K562 (cell line): ENCODE measurements around the gene MFAP3. TPM values are rescaled to one million over a fixed set of nuclear protein-coding genes. Genes with fewer than 3 reads are reported as not detected.
A peak's percentile ranks its signal among the peaks of the same experiment; 100 is the strongest.

Source experiments
- ATAC-seq: fragments of 200-7000 bp; cut with Tn5 transposase; 3 replicates; pipeline ENCODE4 v1.9.1; 2020; ENCODE audit warnings: moderate library complexity
- BruUV-seq: library from RNA; stranded (reverse); fragments of 400-500 nt; replicated peaks from 2 replicates; lab custom pipeline; 2021; lab: Mats Ljungman, UMichigan
- CTCF ChIA-PET: fragments of 300-600 bp; formaldehyde crosslinking; extraction: SDS; loops from one replicate; lab custom pipeline; 2021; ENCODE audit warnings: low intra/inter-chr PET ratio; lab: Yijun Ruan, JAX
- POLR2A ChIA-PET: fragments of 300-600, 350-650 bp; sonication (Branson Sonifier 250); formaldehyde crosslinking; extraction: SDS; loops from one replicate; lab custom pipeline; 2021; ENCODE audit warnings: antibody characterized with exemption, inconsistent platforms; lab: Yijun Ruan, JAX
- DNase-seq, 4 experiments: peaks; one replicate each; pipeline versions ENCODE4 v3.0.0 to v3.0.0-alpha.2; 2011 to 2018; ENCODE audit warnings: low spot score in 3 of 4, mixed read lengths in 3 of 4; ENCODE audit errors: extremely low read depth in 1 of 4
- FAIRE-seq: peaks from 2 replicates; lab custom pipeline; 2011; peaks lifted over from hg19 to GRCh38; lab: Jason Lieb, UNC
- H2AFZ ChIP-seq: 2 replicates; pipeline ENCODE4 v1.6.0; 2011; ENCODE audit warnings: low read depth, low read length, control low read depth, inconsistent platforms
- H3K27ac ChIP-seq: fragments of 200-600 bp; 3 replicates; pipeline ENCODE4 v1.8.0; 2011; ENCODE audit warnings: low read depth, mild to moderate bottlenecking, control low read depth, inconsistent platforms, low read length, moderate library complexity, mixed read lengths; ENCODE audit errors: extremely low read depth
- H3K27me3 ChIP-seq, 2 experiments: fragments of 300-600 bp in 1 of 2; 2 replicates in 1 of 2; 3 replicates in 1 of 2; pipeline versions ENCODE4 v1.6.0 to v1.8.0; 2011; ENCODE audit warnings: inconsistent platforms in 2 of 2, low read length in 2 of 2, mild to moderate bottlenecking in 1 of 2, mixed read lengths in 1 of 2, moderate library complexity in 1 of 2; ENCODE audit not compliant: control insufficient read depth in 2 of 2, insufficient read depth in 2 of 2
- H3K36me3 ChIP-seq: fragments of 300-600 bp; 3 replicates; pipeline ENCODE4 v1.8.0; 2011; ENCODE audit warnings: mild to moderate bottlenecking, low read length, inconsistent platforms; ENCODE audit not compliant: control insufficient read depth, insufficient read depth
- H3K4me1 ChIP-seq, 2 experiments: fragments of 200-600 bp in 1 of 2; replicated peaks in 1 of 2; 2 replicates in 1 of 2; 3 replicates in 1 of 2; pipeline versions ENCODE4 v1.5.1 to v1.8.0; 2011; ENCODE audit warnings: inconsistent platforms in 2 of 2, low read length in 2 of 2, mild to moderate bottlenecking in 1 of 2, mixed read lengths in 1 of 2, moderate library complexity in 1 of 2; ENCODE audit not compliant: control insufficient read depth in 2 of 2, insufficient read depth in 2 of 2
- H3K4me2 ChIP-seq: 2 replicates; pipeline ENCODE4 v1.6.1; 2011; ENCODE audit warnings: low read length, control low read depth, inconsistent platforms, mixed read lengths; ENCODE audit not compliant: insufficient read depth
- H3K4me3 ChIP-seq: fragments of 200-600 bp; sonication (generic), shearing (Covaris generic); 2 replicates; pipeline ENCODE4 v1.5.1; 2016; ENCODE audit warnings: control low read depth, inconsistent platforms
- H3K79me2 ChIP-seq: fragments of 200-600 bp; 3 replicates; pipeline ENCODE4 v1.8.0; 2011; ENCODE audit warnings: low read length, inconsistent platforms; ENCODE audit not compliant: control insufficient read depth, insufficient read depth
- H3K9ac ChIP-seq, 2 experiments: 2 replicates each; pipeline versions ENCODE4 v1.6.0 to v1.6.1; 2011; ENCODE audit warnings: low read depth in 2 of 2, low read length in 2 of 2, control low read depth in 1 of 2, inconsistent platforms in 1 of 2, mild to moderate bottlenecking in 1 of 2, mixed read lengths in 1 of 2; ENCODE audit not compliant: insufficient read depth in 1 of 2
- H3K9me1 ChIP-seq: one replicate; pipeline ENCODE4 v1.6.0; 2011; ENCODE audit warnings: inconsistent platforms, mild to moderate bottlenecking, low read length, moderate library complexity; ENCODE audit not compliant: control insufficient read depth, insufficient read depth
- H3K9me3 ChIP-seq: replicated peaks from 2 replicates; pipeline ENCODE4 v1.5.1; 2011; ENCODE audit warnings: low read depth, low read length, inconsistent platforms; ENCODE audit not compliant: control insufficient read depth, insufficient read depth
- H4K20me1 ChIP-seq: replicated peaks from 2 replicates; pipeline ENCODE4 v1.6.1; 2011; ENCODE audit warnings: low read length, inconsistent platforms, mixed read lengths; ENCODE audit not compliant: control insufficient read depth, insufficient read depth
- CREBBP ChIP-seq: IDR thresholded peaks from one replicate; pipeline ENCODE4 v1.6.1; 2012; ENCODE audit warnings: low read depth, mild to moderate bottlenecking, control low read depth, inconsistent platforms, low read length
- DDX20 ChIP-seq: fragments of 450-650 bp; IDR thresholded peaks from 2 replicates; pipeline ENCODE4 v1.6.1; 2016; ENCODE audit warnings: missing genetic modification characterization, low read depth, mild to moderate bottlenecking, missing compliant biosample characterization, moderate library complexity
- DNMT1 ChIP-seq: fragments of 450-650 bp; IDR thresholded peaks from 2 replicates; pipeline ENCODE4 v1.6.1; 2016; ENCODE audit warnings: antibody characterized with exemption, mild to moderate bottlenecking
- HMG20A ChIP-seq: fragments of 450-650 bp; formaldehyde crosslinking; conservative IDR thresholded peaks from 2 replicates; pipeline ENCODE4 v1.4.0; 2020; ENCODE audit warnings: mild to moderate bottlenecking, mixed read lengths
- JUND ChIP-seq, 2 experiments: IDR thresholded peaks; 2 replicates in 1 of 2; 3 replicates in 1 of 2; pipeline ENCODE4 v1.6.1; 2011; ENCODE audit warnings: borderline replicate concordance in 2 of 2, low read depth in 2 of 2, low read length in 2 of 2, improper control_type of control experiment in 1 of 2, missing biosample characterization in 1 of 2, missing genetic modification characterization in 1 of 2, missing genetic modification reagents in 1 of 2
- KDM4B ChIP-seq, 2 experiments: fragments of 450-650 bp in 1 of 2; sonication (generic) in 1 of 2; IDR thresholded peaks; 2 replicates each; pipeline ENCODE4 v1.6.1; 2016 to 2017; ENCODE audit warnings: borderline replicate concordance in 2 of 2, antibody characterized with exemption in 1 of 2, low read depth in 1 of 2, mild to moderate bottlenecking in 1 of 2
- NFIC ChIP-seq: fragments of 450-650 bp; IDR thresholded peaks from 2 replicates; pipeline ENCODE4 v1.6.1; 2017; ENCODE audit warnings: mild to moderate bottlenecking, inconsistent platforms
- PCBP2 ChIP-seq: fragments of 200-400 bp; formaldehyde crosslinking; IDR thresholded peaks from 2 replicates; pipeline ENCODE4 v1.6.1; 2018; ENCODE audit warnings: low read length, low read depth, mild to moderate bottlenecking, moderate library complexity; ENCODE audit not compliant: poor library complexity, severe bottlenecking
- SAFB2 ChIP-seq: fragments of 200-400 bp; formaldehyde crosslinking; IDR thresholded peaks from 2 replicates; pipeline ENCODE4 v1.6.1; 2018; ENCODE audit warnings: borderline replicate concordance, low read length, low read depth, moderate library complexity; ENCODE audit not compliant: severe bottlenecking
- TAF7 ChIP-seq: fragments of 450-650 bp; IDR thresholded peaks from 2 replicates; pipeline ENCODE4 v1.6.1; 2016; ENCODE audit warnings: missing genetic modification characterization, missing compliant biosample characterization
- ZBTB43 ChIP-seq: sonication (generic); formaldehyde crosslinking; IDR thresholded peaks from 2 replicates; pipeline ENCODE4 v1.8.0; 2023; ENCODE audit warnings: mild to moderate bottlenecking, missing genetic modification reagents
- ZNF124 ChIP-seq: sonication (generic); formaldehyde crosslinking; IDR thresholded peaks from 2 replicates; pipeline ENCODE4 v1.8.1; 2022; ENCODE audit warnings: missing genetic modification reagents
- WGBS: fragments of 100-300 bp; shearing (Covaris generic); methylation state at CpG from one replicate; pipeline ENCODE4 v1.1.6; 2016; ENCODE audit warnings: low coverage, mixed read lengths; ENCODE audit not compliant: insufficient coverage; ENCODE audit errors: missing lambda C conversion rate; 5-methylcytosine and 5-hydroxymethylcytosine counted together
- in situ Hi-C: fragments of 300-500 bp; cut with MboI; formaldehyde crosslinking; loops from 4 replicates; pipeline ENCODE4 v1.15.0; 2018; ENCODE audit warnings: inconsistent platforms, mixed read lengths
- intact Hi-C: fragments of 100-400 bp; cut with micrococcal nuclease; formaldehyde crosslinking; loops from 2 replicates; pipeline ENCODE4 v1.14.2; 2022
- polyA plus RNA-seq, 8 experiments: library from polyadenylated mRNA; depleted of rRNA in 4 of 8; stranded (reverse) in 5 of 8; unstranded in 3 of 8; fragments of >200 nt; fragmentation: Nextera tagmentation in 2 of 8; fragmentation: Illumina TruSeq in 1 of 8; extraction: Ambion mirVana in 2 of 8; extraction: Trizol in 1 of 8; gene quantifications; 2 replicates each; pipeline versions ENCODE4 v1.2.1 to v1.2.3, GENCODE V29; 2011 to 2014; ENCODE audit warnings: inconsistent platforms in 1 of 8, missing spikeins in 1 of 8
- total RNA-seq, 7 experiments: library from RNA; depleted of rRNA in 6 of 7; stranded (reverse); fragments of >200 nt in 6 of 7; fragmentation: Illumina TruSeq in 2 of 7; extraction: Trizol in 2 of 7; gene quantifications; 2 replicates each; pipeline versions ENCODE4 v1.2.1 to v1.2.3, GENCODE V29; 2011 to 2021; ENCODE audit warnings: low replicate concordance in 1 of 7
- TF ChIP-seq, protein P1 (sequence below): fragments of 250-450 bp; sonication (Bioruptor Pico); IDR thresholded peaks from 2 replicates; pipeline ENCODE4 v1.8.0; 2022; ENCODE audit warnings: inconsistent platforms, mild to moderate bottlenecking, moderate library complexity, borderline replicate concordance
- TF ChIP-seq, protein P2 (sequence below): conservative IDR thresholded peaks from 2 replicates; pipeline ENCODE4 v1.6.1; 2011; ENCODE audit warnings: low read depth, mild to moderate bottlenecking, low read length; ENCODE audit not compliant: control insufficient read depth

Gene MFAP3
- total and polyA plus RNA-seq, 9 of the 15 experiments (the other 6 are each of a cell fraction or from before 2014, with no cell fraction given), result 9.5 to 39.1 (median 20.7) TPM

DNA sequence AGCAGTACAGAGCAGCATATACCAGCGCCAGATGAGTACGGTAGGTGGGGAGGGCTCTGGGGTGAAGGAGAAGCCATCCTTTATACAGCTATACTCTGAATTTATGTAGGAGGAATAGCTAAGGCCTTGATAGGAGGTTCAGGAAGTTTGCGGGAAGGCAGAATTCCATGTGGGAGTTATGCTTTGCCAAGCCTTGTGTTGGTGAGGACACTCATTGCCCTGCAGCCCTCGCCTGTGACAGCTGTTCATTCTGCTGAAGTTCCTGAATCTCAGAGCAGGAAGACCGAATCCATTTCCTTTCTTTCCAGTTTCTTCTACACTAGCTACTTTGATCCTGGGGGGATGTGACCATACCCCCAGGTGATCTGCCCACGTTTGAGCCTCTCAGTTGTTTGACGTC lies 7.7 kb downstream of the MFAP3 start:
- no peak for FAIRE-seq
- POLR2A ChIA-PET, result no interaction called here

DNA sequence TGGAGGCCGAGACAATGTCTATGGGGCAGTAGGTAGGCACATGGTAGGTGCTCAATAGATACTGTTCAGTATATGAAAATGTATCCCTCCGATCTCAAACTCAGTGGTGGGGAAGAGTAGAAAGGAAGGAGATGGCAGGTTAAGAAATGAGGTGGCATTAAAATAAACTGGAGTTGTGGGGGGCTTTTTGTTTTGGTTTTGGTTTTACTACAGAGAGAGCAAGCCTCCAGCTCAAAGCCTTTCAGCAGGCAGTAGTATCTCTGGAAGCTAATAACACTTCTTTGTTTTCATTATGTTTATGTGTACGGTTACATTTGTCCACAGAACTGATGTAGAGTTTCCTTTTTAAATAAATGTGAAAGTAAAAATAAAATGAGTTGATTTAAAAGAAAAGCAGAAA lies 8.6 kb downstream of the MFAP3 start:
- FAIRE-seq (no peak), DNase-seq (no peak), ATAC-seq (no peak)
- Histone ChIP-seq H3K4me2 (no peak overlapping the region), H3K36me3 (peaks cover 42% of the 10 kb centered on the region), H3K4me1 (no peaks in the 10 kb centered on the region), H3K9me3 (no peaks in the 10 kb centered on the region), H3K79me2 (peaks cover 13% of the 10 kb centered on the region; the same call in 2 of the 3 replicates), H2AFZ (no peak overlapping the region), H3K4me3 (no peak overlapping the region), H3K27me3 (no peaks in the 10 kb centered on the region), H4K20me1 (peaks cover 6% of the 10 kb centered on the region; the same call in 1 of the 2 replicates), H3K9ac (no peak overlapping the region), H3K9me1 (no peaks in the 10 kb centered on the region), H3K27ac (no peak overlapping the region)
- intact Hi-C loops (no loop called here), in situ Hi-C loops (no loop called here)
- 94% methylated on average over 3 of the region's 3 CpGs for WGBS
- no TSS peak for BruUV-seq
- ChIA-PET CTCF (no interaction called here), POLR2A (interaction anchor here (1.5 kb wide), 1 partner anchor 9 kb away, joined by 4 read pairs; the partner anchor contains the start of genes FAM114A2 and MFAP3)
- TF ChIP-seq, protein P1, sequence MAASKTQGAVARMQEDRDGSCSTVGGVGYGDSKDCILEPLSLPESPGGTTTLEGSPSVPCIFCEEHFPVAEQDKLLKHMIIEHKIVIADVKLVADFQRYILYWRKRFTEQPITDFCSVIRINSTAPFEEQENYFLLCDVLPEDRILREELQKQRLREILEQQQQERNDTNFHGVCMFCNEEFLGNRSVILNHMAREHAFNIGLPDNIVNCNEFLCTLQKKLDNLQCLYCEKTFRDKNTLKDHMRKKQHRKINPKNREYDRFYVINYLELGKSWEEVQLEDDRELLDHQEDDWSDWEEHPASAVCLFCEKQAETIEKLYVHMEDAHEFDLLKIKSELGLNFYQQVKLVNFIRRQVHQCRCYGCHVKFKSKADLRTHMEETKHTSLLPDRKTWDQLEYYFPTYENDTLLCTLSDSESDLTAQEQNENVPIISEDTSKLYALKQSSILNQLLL (CRISPR knock-in tag), result no peak
- TF ChIP-seq TAF7 (tag) (no peak), SAFB2 (no peak), ZBTB43 (CRISPR knock-in tag) (no peak), PCBP2 (no peak), NFIC (no peak), CREBBP (no peak), DNMT1 (no peak)
- TF ChIP-seq, protein P2, sequence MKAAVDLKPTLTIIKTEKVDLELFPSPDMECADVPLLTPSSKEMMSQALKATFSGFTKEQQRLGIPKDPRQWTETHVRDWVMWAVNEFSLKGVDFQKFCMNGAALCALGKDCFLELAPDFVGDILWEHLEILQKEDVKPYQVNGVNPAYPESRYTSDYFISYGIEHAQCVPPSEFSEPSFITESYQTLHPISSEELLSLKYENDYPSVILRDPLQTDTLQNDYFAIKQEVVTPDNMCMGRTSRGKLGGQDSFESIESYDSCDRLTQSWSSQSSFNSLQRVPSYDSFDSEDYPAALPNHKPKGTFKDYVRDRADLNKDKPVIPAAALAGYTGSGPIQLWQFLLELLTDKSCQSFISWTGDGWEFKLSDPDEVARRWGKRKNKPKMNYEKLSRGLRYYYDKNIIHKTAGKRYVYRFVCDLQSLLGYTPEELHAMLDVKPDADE, result no peak

More for the DNA sequence above, 7.7 kb downstream of the MFAP3 start:
- Histone ChIP-seq H3K4me3 (no peak overlapping the region), H3K9ac (peak overlapping the region in 1 of 2 experiments; percentile 21; a peak in 1 of 4 replicates), H3K36me3 (peaks cover 38% of the 10 kb centered on the region; the same call in 2 of the 3 replicates), H3K4me2 (no peak overlapping the region), H3K9me1 (no peaks in the 10 kb centered on the region), H3K4me1 (no peaks in the 10 kb centered on the region), H4K20me1 (peaks cover 6% of the 10 kb centered on the region; the same call in 1 of the 2 replicates), H2AFZ (no peak overlapping the region), H3K27ac (no peak overlapping the region), H3K27me3 (no peaks in the 10 kb centered on the region), H3K79me2 (peaks cover 13% of the 10 kb centered on the region; the same call in 2 of the 3 replicates), H3K9me3 (no peaks in the 10 kb centered on the region)
- in situ Hi-C loops, result no loop called here
- CTCF ChIA-PET, result no interaction called here
- no TSS peak for BruUV-seq
- 84% methylated on average over 7 of the region's 7 CpGs for WGBS
- TF ChIP-seq HMG20A (CRISPR knock-in tag) (no peak), KDM4B (IDR thresholded peaks at IDR 0.05; ENCODE audit: borderline replicate concordance in 2 of 2, low read depth in 1 of 2) (no peak), DDX20 (tag) (no peak), ZNF124 (CRISPR knock-in tag) (no peak), JUND (IDR thresholded peaks at IDR 0.05; ENCODE audit: borderline replicate concordance, low read depth, low read length) (no peak), JUND (tag; IDR thresholded peaks at IDR 0.05; ENCODE audit: borderline replicate concordance, low read depth, low read length) (no peak)
- DNase-seq, result no peak
- intact Hi-C loops, result no loop called here
- peak; percentile 26; the same call in 1 of the 3 replicates for ATAC-seq
